ENCODE results near the gene SCART1. TPM values are rescaled to one million over a fixed set of nuclear protein-coding genes. Genes with fewer than 3 reads are reported as not detected.

The SCART1 gene
- total RNA-seq, 4 donors from 2014 or later, result 1.8 to 5.5 (median 2.0) TPM

- no peak for TF ChIP-seq CTCF (IDR thresholded peaks at IDR 0.05; ENCODE audit: low read depth)
Observed at GRCh38 chr10:133489816-133490588, 36.3 kb downstream of the SCART1 start.

GRCh38 chr10:133509700-133510099 lies 56.0 kb downstream of the SCART1 start:
- TF ChIP-seq CTCF (IDR thresholded peaks at IDR 0.05; ENCODE audit: low read depth), result no peak

GRCh38 chr10:133511408-133511807 lies 57.7 kb downstream of the SCART1 start:
- TF ChIP-seq CTCF (IDR thresholded peaks at IDR 0.05; ENCODE audit: low read depth), result no peak

GRCh38 chr10:133511907-133512528 lies 58.3 kb downstream of the SCART1 start:
- no peak for TF ChIP-seq CTCF (IDR thresholded peaks at IDR 0.05; ENCODE audit: low read depth)

- no peak for TF ChIP-seq CTCF (IDR thresholded peaks at IDR 0.05; ENCODE audit: low read depth)
Observed at GRCh38 chr10:133515471-133515870, 61.7 kb downstream of the SCART1 start.

- no peak for TF ChIP-seq CTCF (IDR thresholded peaks at IDR 0.05; ENCODE audit: low read depth)
Observed at GRCh38 chr10:133516057-133516456, 62.3 kb downstream of the SCART1 start.

Other genes with a start within 250 kb of the SCART1 start
- not detected for gene UTF1, start 223.7 kb upstream of the SCART1 start, total RNA-seq
- gene VENTX, start 216.1 kb upstream of the SCART1 start, total RNA-seq, result 1 to 10 TPM; 1.3 to 3.6 (median 2.9) TPM
- 10 to 100 TPM in 1 of 4 donors, 1 to 10 TPM in 2, under 1 TPM in 1; 0.65 to 27.9 (median 3.3) TPM for gene ADAM8, start 177.1 kb upstream of the SCART1 start, total RNA-seq
- 10 to 100 TPM; 24.5 to 43.9 (median 36.8) TPM for gene TUBGCP2, start 145.1 kb upstream of the SCART1 start, total RNA-seq
- gene ZNF511, start 145.0 kb upstream of the SCART1 start, total RNA-seq, result 10 to 100 TPM; 17.2 to 29.0 (median 25.3) TPM
- gene CALY, start 117.0 kb upstream of the SCART1 start, total RNA-seq, result under 1 TPM in 1 of 4 donors, not detected in 3; 0.34 TPM
- not detected for gene PRAP1, start 106.6 kb upstream of the SCART1 start, total RNA-seq
- 10 to 100 TPM; 16.5 to 43.2 (median 29.6) TPM for gene FUOM, start 95.9 kb upstream of the SCART1 start, total RNA-seq
- 100 to 1,000 TPM; 106 to 317 (median 123) TPM for gene ECHS1, start 80.6 kb upstream of the SCART1 start, total RNA-seq
- 10 to 100 TPM in 1 of 4 donors, 1 to 10 TPM in 3; 2.4 to 18.6 (median 8.1) TPM for gene PAOX, start 74.7 kb upstream of the SCART1 start, total RNA-seq
- gene MTG1, start 59.8 kb upstream of the SCART1 start, total RNA-seq, result 10 to 100 TPM; 14.8 to 29.7 (median 23.1) TPM
- gene SPRN, start 29.3 kb upstream of the SCART1 start, total RNA-seq, result not detected
- 1 to 10 TPM in 3 of 4 donors, not detected in 1; 1.1 to 3.2 (median 1.4) TPM for gene CYP2E1, start 73.4 kb downstream of the SCART1 start, total RNA-seq
- 10 to 100 TPM in 1 of 4 donors, 1 to 10 TPM in 1, not detected in 2; 1.1 to 13.2 TPM for gene SYCE1, start 111.6 kb downstream of the SCART1 start, total RNA-seq
- not detected for gene FRG2B, start 172.8 kb downstream of the SCART1 start, total RNA-seq